Activated CD8-positive, alpha-beta memory T cell treated with anti-CD3 and anti-CD28 coated beads for 4 hours (primary cell): ENCODE measurements around the gene CDK8.

Experiments
- DNase-seq, 2 donors: peaks; one replicate each; pipeline ENCODE4 v3.0.0-alpha.2; 2020; ENCODE audit warnings: low read depth in 2 of 2

Gene CDK8

GRCh38 chr13:26382835-26383234 lies 128.9 kb downstream of the CDK8 start:
- no peak for DNase-seq

- DNase-seq = no peak
Measured at GRCh38 chr13:26384587-26384986, 130.7 kb downstream of the CDK8 start.

- no peak for DNase-seq
Measured at GRCh38 chr13:26386026-26386425, 132.1 kb downstream of the CDK8 start.

DNA sequence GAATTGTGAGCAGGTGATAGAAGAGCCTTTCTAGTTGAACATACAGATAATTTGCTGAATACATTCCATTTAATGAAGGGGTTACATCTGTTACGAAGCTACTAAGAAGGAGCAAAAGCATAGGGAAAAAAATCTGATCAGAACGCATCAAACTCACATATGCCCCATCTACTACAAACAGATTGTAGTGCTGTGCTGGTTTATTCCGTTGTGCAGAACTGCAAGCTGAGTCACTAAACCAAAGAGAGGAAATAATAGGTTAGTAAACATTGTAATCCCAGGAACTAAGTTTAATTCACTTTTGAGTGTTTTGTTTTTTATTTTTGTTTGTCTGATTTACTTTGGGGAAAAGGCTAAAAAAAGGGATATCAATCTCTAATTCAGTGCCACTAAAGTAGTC lies 136.3 kb downstream of the CDK8 start:
- no peak for DNase-seq

DNA sequence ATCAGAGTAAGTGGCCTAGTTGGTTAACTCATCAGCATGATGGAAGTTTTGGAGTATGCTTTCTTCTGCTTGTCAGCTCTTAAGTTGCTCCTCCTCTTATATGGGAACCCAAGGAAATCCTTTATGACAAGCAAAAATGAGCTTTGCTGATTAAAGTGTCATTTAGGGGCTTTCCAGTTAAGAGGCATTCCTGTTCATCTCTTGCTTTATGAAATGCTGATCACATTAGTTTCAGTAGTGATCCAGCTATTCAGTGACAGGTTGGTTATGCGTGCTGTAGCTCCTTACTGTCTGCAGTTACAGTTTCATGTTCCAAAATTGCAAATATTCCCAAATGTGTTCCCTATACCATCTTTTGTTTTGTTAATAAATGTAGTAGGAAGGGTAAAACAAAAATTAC lies 146.6 kb downstream of the CDK8 start:
- DNase-seq = no peak

DNA sequence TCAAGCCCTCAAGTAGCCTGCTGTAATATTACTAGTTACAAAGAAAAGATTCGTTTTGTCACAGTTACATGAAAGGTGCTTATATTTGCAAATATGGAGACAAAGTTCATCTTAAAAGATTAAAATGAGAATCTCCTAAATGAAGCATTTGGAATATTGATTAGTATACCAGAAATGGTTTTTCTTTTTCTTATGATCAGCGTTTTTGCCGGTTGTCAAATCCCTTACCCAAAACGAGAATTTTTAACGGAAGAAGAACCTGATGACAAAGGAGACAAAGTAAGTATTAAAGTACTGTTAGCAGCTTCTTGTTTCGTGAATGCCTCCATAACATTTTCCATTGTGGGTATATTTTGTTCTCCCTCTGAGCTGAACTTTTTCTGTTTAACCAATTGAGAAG lies 147.1 kb downstream of the CDK8 start:
- DNase-seq = no peak

DNA sequence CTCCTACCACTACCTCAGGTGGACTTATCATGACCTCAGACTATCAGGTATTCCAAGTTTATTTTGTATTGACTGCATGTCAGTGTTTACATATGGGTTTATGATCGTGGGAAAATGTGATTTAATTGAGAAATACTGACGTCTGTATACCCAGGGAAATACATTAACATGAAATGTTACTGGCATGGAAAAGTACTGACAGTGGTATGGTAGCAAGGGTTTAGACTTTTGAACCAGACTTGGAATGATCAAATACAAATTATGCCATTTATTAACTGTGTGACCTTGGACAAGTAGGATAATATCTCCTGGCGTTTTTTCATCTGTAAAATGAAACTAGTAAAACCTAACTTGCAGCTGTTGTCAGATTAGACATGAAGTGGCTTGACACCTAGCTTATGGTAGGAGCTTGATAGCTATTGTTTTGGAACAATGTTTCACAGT lies 147.7 kb downstream of the CDK8 start:
- no peak for DNase-seq

GRCh38 chr13:26406791-26407190 lies 152.9 kb downstream of the CDK8 start:
- DNase-seq = no peak

- DNase-seq = no peak
Measured at GRCh38 chr13:26411206-26411605, 157.3 kb downstream of the CDK8 start.

DNA sequence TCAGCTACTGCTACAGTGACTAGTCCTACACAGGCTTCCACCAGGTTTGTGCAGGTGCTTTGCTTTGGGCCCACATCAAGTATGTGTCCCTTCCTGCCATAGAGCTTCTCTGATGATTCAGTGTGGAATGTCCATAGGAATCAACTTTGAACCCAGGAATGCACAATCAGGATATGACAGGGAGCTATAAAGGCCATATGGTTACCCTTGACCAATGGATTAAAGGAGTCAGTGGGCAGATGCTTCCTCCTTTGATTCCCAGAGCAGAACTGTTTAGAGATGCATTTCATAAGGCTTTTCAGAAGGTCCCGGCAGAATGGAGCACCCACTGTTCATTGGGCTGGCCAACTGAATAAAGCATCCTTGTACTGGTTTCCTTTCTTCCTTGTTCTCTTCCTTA lies 158.3 kb downstream of the CDK8 start:
- no peak for DNase-seq

DNA sequence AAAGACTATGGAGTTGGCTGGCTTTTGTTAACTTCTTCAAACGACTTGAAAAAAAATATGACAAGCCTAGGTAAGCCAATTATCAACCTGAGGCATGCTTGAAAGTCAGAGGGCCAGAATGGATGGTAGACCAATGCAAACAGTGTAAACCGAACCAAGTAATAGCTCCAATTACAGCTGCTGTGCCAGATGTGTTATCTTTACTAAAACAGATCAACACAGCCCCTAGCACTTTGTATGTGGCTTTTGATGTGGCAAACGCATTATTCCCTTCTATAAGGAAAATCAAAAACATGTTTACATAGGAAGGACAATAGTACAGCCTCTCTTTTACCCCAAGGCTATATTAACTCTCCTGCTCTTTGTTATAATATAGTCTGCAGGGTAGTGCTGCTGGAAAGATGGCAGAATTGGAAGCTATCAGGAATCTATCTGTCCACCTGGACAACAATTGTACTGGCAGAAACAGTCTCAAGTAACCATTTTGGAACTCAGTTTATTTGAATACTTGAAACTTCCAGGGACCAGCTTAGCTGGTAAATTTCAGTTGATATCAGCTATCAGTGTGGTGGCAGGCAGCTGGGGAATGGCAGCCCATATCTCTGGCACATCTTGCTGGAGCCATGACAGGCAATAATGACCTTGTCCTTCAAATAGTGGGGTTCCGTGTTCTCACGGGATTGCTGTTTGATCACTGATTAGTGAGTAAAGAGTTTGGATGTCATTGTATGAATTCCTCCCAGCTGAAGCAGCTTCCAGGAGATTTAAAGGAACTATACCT lies 159.2 kb downstream of the CDK8 start:
- DNase-seq = no peak

GRCh38 chr13:26420282-26420960 lies 166.5 kb downstream of the CDK8 start:
- DNase-seq = no peak

DNA sequence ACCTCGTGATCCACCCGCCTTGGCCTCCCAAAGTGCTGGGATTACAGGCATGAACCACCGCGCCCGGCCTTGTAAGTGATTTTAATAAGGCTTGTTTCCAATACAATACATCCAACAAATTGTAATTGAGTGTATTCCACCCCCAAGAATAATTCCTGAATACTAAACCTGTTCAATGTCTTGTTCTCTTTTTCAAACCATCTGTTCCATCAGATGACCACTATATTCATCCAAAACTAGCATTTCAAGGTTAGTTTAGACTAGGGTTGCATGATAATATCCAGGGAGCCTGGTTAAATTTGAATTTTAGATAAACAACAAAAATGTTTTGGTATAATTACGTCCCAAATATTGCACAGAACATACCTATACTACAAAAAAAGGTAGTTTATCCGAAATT lies 168.1 kb downstream of the CDK8 start:
- no peak for DNase-seq

DNA sequence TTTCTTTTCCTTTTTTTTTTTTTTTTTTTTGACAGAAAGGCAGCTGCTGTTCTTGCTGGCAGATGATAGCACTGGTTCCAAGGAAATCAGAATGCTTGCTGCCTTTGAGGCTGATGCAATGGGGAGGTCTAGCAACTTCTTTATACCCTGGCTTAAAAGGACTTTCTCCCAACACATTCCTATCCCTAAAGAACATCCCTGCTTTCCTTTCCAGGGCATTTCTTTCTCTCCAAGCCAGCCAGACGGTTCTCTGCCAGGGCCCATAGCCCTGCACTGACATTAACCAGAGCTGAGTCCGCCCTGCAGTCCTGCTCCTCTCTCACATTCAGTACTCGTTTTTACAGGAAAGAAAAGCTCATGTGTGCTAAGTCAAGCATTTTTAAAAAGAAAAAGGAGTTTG lies 169.7 kb downstream of the CDK8 start:
- DNase-seq = no peak

DNA sequence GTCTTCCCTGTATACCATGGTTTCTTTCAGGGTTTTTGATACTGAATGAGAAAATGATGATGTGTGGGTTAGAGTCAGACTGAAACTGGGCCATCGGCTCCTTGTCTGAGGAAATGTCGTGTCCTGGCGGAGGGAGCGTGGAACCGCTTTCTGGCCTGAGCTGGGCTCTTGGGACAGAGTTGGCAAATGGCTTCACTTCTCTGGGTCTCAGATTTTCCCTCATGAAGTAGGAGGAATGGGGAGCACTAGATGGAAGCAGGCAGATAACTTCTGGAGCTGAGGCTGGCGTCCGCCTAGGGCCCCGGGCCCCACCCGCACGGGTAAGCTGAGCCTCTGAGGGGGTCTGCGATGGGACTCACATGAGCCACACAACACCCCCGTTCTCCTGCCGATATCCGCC lies 170.3 kb downstream of the CDK8 start:
- no peak for DNase-seq

DNA sequence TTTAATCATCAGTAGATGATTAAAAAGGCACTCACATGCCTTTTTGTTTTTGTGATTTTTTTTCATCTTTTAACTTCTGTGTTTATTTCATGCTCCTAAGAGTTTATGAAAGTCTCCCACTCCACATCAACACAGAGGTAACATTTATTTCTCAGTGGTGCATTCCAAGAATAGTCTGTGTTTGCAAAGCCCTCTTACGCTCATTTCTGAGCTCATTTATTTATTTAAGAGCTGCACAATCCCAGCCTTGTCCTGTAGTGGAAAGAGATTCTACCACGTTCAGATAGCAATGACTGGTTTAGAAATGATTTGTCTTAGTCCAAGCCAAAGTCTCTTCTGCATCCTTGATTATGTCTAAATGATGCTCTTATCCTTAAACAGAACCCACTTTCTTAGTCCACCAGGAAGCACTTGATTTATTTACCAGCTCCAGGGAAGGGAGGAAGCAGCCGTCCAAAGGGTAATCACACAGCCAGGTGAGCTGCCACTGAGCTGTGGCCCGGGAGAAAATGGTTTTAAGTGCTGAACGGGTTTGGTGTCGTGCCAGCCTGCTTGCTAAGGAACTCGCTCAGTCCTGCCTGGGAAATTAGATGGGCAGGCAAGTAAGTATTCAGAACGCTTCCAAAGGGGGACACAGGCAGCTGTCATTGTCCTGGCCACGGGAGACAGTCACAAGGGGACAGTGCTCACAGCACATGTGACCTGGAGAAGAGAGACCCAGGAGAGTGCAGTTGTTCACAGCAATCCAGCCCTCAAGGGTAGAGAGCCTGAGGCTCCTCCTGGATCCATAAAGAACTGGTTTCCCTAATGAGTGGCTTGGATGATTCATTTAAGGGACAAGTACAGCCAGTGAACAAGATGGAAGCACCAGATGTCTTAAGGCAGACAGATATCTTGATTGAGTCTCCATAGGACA lies 171.8 kb downstream of the CDK8 start:
- DNase-seq = no peak

- no peak for DNase-seq
Measured at GRCh38 chr13:26433776-26434175, 179.8 kb downstream of the CDK8 start.

GRCh38 chr13:26435171-26435570 lies 181.2 kb downstream of the CDK8 start:
- no peak for DNase-seq

- no peak for DNase-seq
Measured at GRCh38 chr13:26435646-26436045, 181.7 kb downstream of the CDK8 start.

DNA sequence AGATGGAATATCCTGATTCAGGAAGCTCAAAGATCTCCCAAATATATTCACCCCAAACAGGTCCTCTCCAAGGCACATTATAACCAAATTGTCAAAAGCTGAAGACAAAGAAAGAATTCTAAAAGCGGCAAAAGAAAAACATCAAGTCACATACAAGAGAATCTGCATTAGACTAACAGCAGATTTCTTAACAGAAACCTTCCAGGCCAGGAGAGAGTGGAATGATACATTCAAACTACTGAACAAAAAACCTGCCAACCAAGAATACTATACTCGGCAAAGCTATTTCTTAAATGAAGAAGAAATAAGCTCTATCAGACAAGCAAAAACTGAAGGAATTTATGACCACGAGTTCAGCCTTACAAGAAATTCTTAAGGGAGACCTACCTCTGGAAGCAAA lies 183.0 kb downstream of the CDK8 start:
- DNase-seq = no peak

DNA sequence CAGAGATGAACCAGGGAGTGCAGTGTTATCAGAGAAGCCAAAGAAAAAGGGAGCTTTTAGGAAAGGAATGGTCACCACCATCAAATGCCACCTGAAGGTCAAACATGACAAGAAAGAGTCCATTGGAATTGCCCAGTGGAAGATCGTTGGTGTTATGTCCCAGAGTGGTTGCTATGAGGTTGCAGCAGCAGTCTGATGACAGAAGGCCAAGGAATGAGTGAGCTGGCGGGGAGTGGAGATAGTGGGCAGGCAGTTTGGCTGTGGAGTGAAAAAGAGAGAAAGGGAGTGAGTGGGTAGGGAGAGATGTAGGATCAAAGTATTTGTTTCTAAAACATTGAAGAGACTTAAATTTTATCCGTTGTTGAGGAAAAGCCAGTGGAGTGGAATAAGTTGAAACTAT lies 186.2 kb downstream of the CDK8 start:
- no peak for DNase-seq

GRCh38 chr13:26441476-26441875 lies 187.5 kb downstream of the CDK8 start:
- DNase-seq = no peak
